ENCODE measurements around the gene ARFGAP3. TPM values are rescaled to one million over a fixed set of nuclear protein-coding genes. Genes with fewer than 3 reads are reported as not detected.

The ARFGAP3 gene
- total RNA-seq, 2 experiments from 2014 or later: 19.5 to 21.4 TPM

DNA sequence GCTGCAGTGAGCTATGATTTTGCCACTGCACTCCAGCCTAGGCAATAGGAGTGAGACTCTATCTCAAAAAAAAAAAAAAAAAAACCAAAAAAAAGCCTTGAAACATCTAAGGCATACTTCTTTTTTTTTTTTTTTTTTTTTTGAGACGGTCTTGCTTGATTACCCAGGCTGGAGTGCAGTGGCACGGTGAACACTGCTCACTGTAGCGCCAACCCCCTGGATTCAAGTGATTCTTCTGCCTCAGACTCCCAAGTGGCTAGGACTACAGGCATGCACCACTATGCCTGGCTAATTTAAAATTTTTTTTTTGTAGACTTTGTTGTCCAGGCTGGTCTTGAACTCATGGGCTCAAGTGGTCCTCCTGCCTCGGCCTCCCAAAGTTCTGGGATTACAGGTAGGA is 19.5 kb downstream of the ARFGAP3 start:
- no peak overlapping the region for H3K4me3 ChIP-seq (ENCODE audit: low read length)
- H3K9me3 ChIP-seq (ENCODE audit: control insufficient read depth in 1 of 2, insufficient read depth in 1 of 2, low read length in 2 of 2): no peaks in the 10 kb centered on the region
- TF ChIP-seq, protein P1, sequence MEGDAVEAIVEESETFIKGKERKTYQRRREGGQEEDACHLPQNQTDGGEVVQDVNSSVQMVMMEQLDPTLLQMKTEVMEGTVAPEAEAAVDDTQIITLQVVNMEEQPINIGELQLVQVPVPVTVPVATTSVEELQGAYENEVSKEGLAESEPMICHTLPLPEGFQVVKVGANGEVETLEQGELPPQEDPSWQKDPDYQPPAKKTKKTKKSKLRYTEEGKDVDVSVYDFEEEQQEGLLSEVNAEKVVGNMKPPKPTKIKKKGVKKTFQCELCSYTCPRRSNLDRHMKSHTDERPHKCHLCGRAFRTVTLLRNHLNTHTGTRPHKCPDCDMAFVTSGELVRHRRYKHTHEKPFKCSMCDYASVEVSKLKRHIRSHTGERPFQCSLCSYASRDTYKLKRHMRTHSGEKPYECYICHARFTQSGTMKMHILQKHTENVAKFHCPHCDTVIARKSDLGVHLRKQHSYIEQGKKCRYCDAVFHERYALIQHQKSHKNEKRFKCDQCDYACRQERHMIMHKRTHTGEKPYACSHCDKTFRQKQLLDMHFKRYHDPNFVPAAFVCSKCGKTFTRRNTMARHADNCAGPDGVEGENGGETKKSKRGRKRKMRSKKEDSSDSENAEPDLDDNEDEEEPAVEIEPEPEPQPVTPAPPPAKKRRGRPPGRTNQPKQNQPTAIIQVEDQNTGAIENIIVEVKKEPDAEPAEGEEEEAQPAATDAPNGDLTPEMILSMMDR (IDR thresholded peaks at IDR 0.05): no peak
- H3K27me3 ChIP-seq (ENCODE audit: control insufficient read depth in 1 of 2, insufficient read depth in 2 of 2, low read length in 2 of 2): no peaks in the 10 kb centered on the region
- H3K9me3 Mint-ChIP-seq: no peaks in the 10 kb centered on the region
- no peaks in the 10 kb centered on the region for H3K4me1 ChIP-seq (ENCODE audit: insufficient read depth, low read length)
- no peaks in the 10 kb centered on the region for H3K4me1 Mint-ChIP-seq (ENCODE audit: low read depth)
- ATAC-seq (ENCODE audit: poor library complexity): no peak
- no peak overlapping the region for H3K27ac ChIP-seq (ENCODE audit: low read depth in 1 of 2, low read length in 2 of 2)
- ChIA-PET CTCF (no interaction called here), POLR2A (no interaction called here)
- H3K36me3 ChIP-seq (ENCODE audit: insufficient read depth, low read length): peaks cover 49% of the 10 kb centered on the region
- H3K27ac Mint-ChIP-seq: no peak overlapping the region
- H3K27me3 Mint-ChIP-seq: no peaks in the 10 kb centered on the region
- H3K4me3 Mint-ChIP-seq: no peak overlapping the region
- intact Hi-C loops (cut with DNase I, micrococcal nuclease): no loop called here
- no peak for DNase-seq
- H3K36me3 Mint-ChIP-seq (ENCODE audit: low read depth): peaks cover 62% of the 10 kb centered on the region

DNA sequence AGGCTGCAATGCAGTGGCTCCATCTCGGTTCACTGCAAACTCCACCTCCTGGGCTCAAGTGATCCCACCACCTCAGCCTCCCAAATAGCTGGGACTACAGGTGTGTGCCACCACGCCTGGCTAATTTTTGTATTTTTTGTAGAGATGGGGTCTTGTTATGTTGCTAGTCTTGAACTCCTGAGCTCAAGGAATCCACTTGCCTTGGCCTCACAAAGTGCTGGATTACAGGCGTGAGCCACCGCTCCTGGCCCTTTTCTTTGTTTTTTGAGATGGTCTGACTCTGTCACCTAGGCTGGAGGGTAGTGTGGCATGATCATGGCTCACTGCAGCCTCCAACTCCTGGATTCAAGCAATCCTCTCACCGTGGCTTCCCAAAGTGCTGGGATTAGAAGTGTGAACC is 21.0 kb downstream of the ARFGAP3 start:
- ChIA-PET POLR2A (no interaction called here), CTCF (interaction anchor here (0.7 to 1.1 kb wide), 2 partner anchors 9 to 16 kb away, joined by 3 read pairs; no protein-coding TSS in a partner anchor)
- Mint-ChIP-seq H3K36me3 (ENCODE audit: low read depth) (peaks cover 67% of the 10 kb centered on the region), H3K27ac (no peak overlapping the region), H3K4me3 (no peak overlapping the region), H3K9me3 (no peaks in the 10 kb centered on the region), H3K27me3 (no peaks in the 10 kb centered on the region), H3K4me1 (ENCODE audit: low read depth) (no peaks in the 10 kb centered on the region)
- H3K27me3 ChIP-seq (ENCODE audit: control insufficient read depth in 1 of 2, insufficient read depth in 2 of 2, low read length in 2 of 2): no peaks in the 10 kb centered on the region
- no peaks in the 10 kb centered on the region for H3K4me1 ChIP-seq (ENCODE audit: insufficient read depth, low read length)
- TF ChIP-seq, protein P1 (IDR thresholded peaks at IDR 0.05): no peak
- peaks cover 52% of the 10 kb centered on the region for H3K36me3 ChIP-seq (ENCODE audit: insufficient read depth, low read length)
- no peak overlapping the region for H3K27ac ChIP-seq (ENCODE audit: low read depth in 1 of 2, low read length in 2 of 2)
- DNase-seq: no peak
- no peak for ATAC-seq (ENCODE audit: poor library complexity)
- H3K9me3 ChIP-seq (ENCODE audit: control insufficient read depth in 1 of 2, insufficient read depth in 1 of 2, low read length in 2 of 2): no peaks in the 10 kb centered on the region
- intact Hi-C loops (cut with DNase I, micrococcal nuclease): no loop called here
- H3K4me3 ChIP-seq (ENCODE audit: low read length): no peak overlapping the region

DNA sequence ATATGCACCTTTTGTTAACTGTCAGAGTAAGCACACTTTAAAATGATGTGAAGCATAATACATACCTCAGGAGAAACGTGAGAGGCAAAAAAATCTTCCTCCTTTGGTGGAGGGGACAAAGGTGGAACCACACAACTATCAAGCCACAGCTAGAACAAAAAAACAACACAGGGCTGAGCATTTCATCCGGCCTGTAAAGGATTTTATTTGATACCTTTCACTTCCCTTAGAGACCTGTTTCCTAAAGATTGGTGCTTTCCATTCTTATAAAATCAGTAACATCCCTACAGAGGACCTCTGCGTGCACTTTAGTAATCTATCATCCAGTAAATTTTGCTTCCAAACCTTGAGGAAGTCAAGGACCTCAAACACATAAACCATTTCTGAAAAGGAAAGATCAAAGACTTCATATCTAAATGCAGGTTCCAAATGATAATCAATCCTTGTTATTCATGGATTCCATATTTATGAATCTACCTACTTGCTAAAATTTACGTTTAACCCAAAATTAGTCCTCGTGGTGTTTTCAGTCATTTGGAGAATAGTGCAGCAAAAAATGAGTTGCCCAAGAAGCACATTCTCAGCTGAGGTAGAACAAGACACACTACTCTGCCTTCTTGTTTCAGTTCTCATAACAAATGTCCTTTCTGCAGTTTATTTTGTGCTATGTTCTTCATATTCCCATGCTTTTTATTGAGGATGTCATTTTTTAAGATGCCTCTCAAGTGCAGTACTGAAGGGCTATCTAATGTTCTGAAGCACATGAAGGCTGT is 22.7 kb downstream of the ARFGAP3 start:
- no peaks in the 10 kb centered on the region for H3K9me3 ChIP-seq (ENCODE audit: control insufficient read depth in 1 of 2, insufficient read depth in 1 of 2, low read length in 2 of 2)
- no peak overlapping the region for H3K27ac ChIP-seq (ENCODE audit: low read depth in 1 of 2, low read length in 2 of 2)
- H3K27me3 Mint-ChIP-seq: no peaks in the 10 kb centered on the region
- no peaks in the 10 kb centered on the region for H3K27me3 ChIP-seq (ENCODE audit: control insufficient read depth in 1 of 2, insufficient read depth in 2 of 2, low read length in 2 of 2)
- intact Hi-C loops (cut with DNase I, micrococcal nuclease): no loop called here
- H3K36me3 Mint-ChIP-seq (ENCODE audit: low read depth): peaks cover 68% of the 10 kb centered on the region
- H3K36me3 ChIP-seq (ENCODE audit: insufficient read depth, low read length): peaks cover 58% of the 10 kb centered on the region
- ChIA-PET CTCF (no interaction called here), POLR2A (no interaction called here)
- TF ChIP-seq, protein P1 (IDR thresholded peaks at IDR 0.05): no peak
- ATAC-seq (ENCODE audit: poor library complexity) (no peak), DNase-seq (no peak)
- H3K4me3 Mint-ChIP-seq: no peak overlapping the region
- no peaks in the 10 kb centered on the region for H3K4me1 ChIP-seq (ENCODE audit: insufficient read depth, low read length)
- no peak overlapping the region for H3K27ac Mint-ChIP-seq
- H3K4me3 ChIP-seq (ENCODE audit: low read length): no peak overlapping the region
- no peaks in the 10 kb centered on the region for H3K9me3 Mint-ChIP-seq
- peaks cover 2% of the 10 kb centered on the region for H3K4me1 Mint-ChIP-seq (ENCODE audit: low read depth)
